Memory B cell (primary cell): ENCODE measurements around the gene FNDC3B.

Experiments
- ATAC-seq: fragments of 150-1000 bp; cut with Tn5 transposase; 2 replicates; pipeline ENCODE4 v1.10.0; 2021; ENCODE audit warnings: low read depth, mild to moderate bottlenecking, moderate library complexity
- DNase-seq, 2 donors: peaks; one replicate each; pipeline ENCODE4 v3.0.0; 2022; ENCODE audit warnings: low spot score in 2 of 2
- H3K27ac Mint-ChIP-seq: one replicate; pipeline ENCODE4 v1.8.0; 2022; ENCODE audit warnings: mild to moderate bottlenecking, moderate library complexity, mixed read lengths
- H3K27me3 Mint-ChIP-seq: one replicate; pipeline ENCODE4 v1.8.0; 2022; ENCODE audit warnings: mixed read lengths
- H3K36me3 Mint-ChIP-seq: one replicate; pipeline ENCODE4 v1.8.0; 2022; ENCODE audit warnings: mild to moderate bottlenecking, mixed read lengths
- H3K4me1 Mint-ChIP-seq: one replicate; pipeline ENCODE4 v1.8.0; 2022; ENCODE audit warnings: mixed read lengths
- H3K4me3 Mint-ChIP-seq: one replicate; pipeline ENCODE4 v1.8.0; 2022; ENCODE audit warnings: mild to moderate bottlenecking, moderate library complexity, mixed read lengths
- H3K9me3 Mint-ChIP-seq: one replicate; pipeline ENCODE4 v1.8.0; 2022; ENCODE audit warnings: mixed read lengths

The FNDC3B gene

GRCh38 chr3:172309059-172309458 is 269.7 kb downstream of the FNDC3B start:
- H3K9me3 Mint-ChIP-seq = no peaks in the 10 kb centered on the region
- H3K4me1 Mint-ChIP-seq = no peaks in the 10 kb centered on the region
- DNase-seq = no peak
- H3K27me3 Mint-ChIP-seq = no peaks in the 10 kb centered on the region
- H3K36me3 Mint-ChIP-seq = peaks cover 11% of the 10 kb centered on the region
- ATAC-seq = no peak
- no peak overlapping the region for H3K4me3 Mint-ChIP-seq
- H3K27ac Mint-ChIP-seq = no peak overlapping the region

DNA sequence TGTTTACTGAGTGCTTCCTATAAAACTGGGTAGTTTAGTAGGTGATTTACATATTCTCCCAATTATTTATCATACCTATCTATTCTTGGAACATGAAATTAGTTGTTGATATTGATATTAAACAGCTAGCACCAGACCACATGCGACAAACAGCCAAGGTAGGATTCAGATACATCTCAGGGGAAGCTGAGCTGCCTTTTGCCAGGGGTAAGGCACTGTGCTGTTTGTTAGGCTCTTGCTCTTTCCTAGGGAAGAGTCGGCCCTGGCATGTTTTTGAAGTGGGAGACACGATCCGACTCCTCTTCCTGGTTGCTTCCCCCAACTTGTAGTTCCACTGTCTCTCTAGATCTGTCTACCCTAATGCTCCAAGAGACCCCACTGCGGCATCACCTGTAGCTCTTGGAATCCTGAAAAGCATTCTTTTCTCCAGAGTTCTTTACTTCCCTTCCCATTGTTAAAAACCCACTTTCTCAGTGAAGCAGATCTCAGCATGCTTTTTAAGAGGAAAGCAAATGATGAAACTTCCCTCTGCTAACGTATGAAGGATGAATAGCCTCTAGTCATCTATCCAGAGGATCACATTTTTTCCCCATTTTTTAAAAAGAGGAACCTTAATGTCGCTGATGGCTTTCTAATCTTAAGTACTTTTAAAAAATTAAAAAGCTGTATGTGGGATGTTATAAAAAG is 270.5 kb downstream of the FNDC3B start:
- Mint-ChIP-seq H3K36me3 (peaks cover 11% of the 10 kb centered on the region), H3K27ac (no peak overlapping the region), H3K4me1 (no peaks in the 10 kb centered on the region), H3K27me3 (no peaks in the 10 kb centered on the region), H3K9me3 (no peaks in the 10 kb centered on the region), H3K4me3 (no peak overlapping the region)
- DNase-seq (no peak), ATAC-seq (no peak)

GRCh38 chr3:172310428-172310760 is 271.0 kb downstream of the FNDC3B start:
- H3K4me3 Mint-ChIP-seq = no peak overlapping the region
- H3K9me3 Mint-ChIP-seq = no peaks in the 10 kb centered on the region
- H3K36me3 Mint-ChIP-seq = peaks cover 11% of the 10 kb centered on the region
- no peaks in the 10 kb centered on the region for H3K4me1 Mint-ChIP-seq
- H3K27me3 Mint-ChIP-seq = no peaks in the 10 kb centered on the region
- no peak overlapping the region for H3K27ac Mint-ChIP-seq
- DNase-seq (no peak), ATAC-seq (no peak)

GRCh38 chr3:172311217-172311616 is 271.8 kb downstream of the FNDC3B start:
- Mint-ChIP-seq H3K9me3 (no peaks in the 10 kb centered on the region), H3K27ac (no peak overlapping the region), H3K4me1 (no peaks in the 10 kb centered on the region), H3K36me3 (peaks cover 11% of the 10 kb centered on the region), H3K4me3 (no peak overlapping the region), H3K27me3 (no peaks in the 10 kb centered on the region)
- DNase-seq (no peak), ATAC-seq (no peak)

- Mint-ChIP-seq H3K27me3 (no peaks in the 10 kb centered on the region), H3K27ac (peak overlapping the region; percentile 45), H3K4me1 (no peaks in the 10 kb centered on the region), H3K9me3 (no peaks in the 10 kb centered on the region), H3K4me3 (no peak overlapping the region), H3K36me3 (peaks cover 11% of the 10 kb centered on the region)
- ATAC-seq (no peak), DNase-seq (no peak)
These were observed 272.6 kb downstream of the FNDC3B start for GRCh38 chr3:172312001-172312400.

GRCh38 chr3:172312711-172313110 is 273.3 kb downstream of the FNDC3B start:
- peaks cover 7% of the 10 kb centered on the region for H3K36me3 Mint-ChIP-seq
- DNase-seq (no peak), ATAC-seq (no peak)
- H3K27ac Mint-ChIP-seq = no peak overlapping the region
- H3K4me1 Mint-ChIP-seq = no peaks in the 10 kb centered on the region
- no peaks in the 10 kb centered on the region for H3K9me3 Mint-ChIP-seq
- no peaks in the 10 kb centered on the region for H3K27me3 Mint-ChIP-seq
- H3K4me3 Mint-ChIP-seq = no peak overlapping the region

DNA sequence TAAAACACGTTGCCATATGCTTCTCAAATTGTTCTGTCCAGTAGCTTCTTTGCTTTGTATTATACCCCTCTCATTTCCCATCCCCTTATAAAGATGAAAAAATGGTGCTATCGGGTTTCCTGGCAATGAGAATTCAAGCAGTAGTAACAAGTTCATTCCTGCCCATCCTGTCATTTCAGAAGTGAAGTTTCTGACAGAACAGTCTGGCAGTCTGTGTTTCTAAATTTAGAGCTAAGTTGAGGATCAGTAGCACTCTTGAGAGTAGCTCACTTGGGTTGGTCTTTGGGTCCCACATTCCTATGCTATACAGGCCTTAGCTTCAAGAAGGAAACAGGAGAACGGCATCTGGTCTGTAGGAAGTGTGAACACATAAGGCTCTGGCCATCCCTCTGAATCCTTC is 274.3 kb downstream of the FNDC3B start:
- Mint-ChIP-seq H3K9me3 (no peaks in the 10 kb centered on the region), H3K27me3 (no peaks in the 10 kb centered on the region), H3K4me3 (no peak overlapping the region), H3K4me1 (no peaks in the 10 kb centered on the region), H3K27ac (no peak overlapping the region), H3K36me3 (peaks cover 7% of the 10 kb centered on the region)
- no peak for DNase-seq
- ATAC-seq = no peak

GRCh38 chr3:172314591-172315160 is 275.3 kb downstream of the FNDC3B start:
- Mint-ChIP-seq H3K4me1 (no peaks in the 10 kb centered on the region), H3K27me3 (no peaks in the 10 kb centered on the region), H3K36me3 (peaks cover 7% of the 10 kb centered on the region), H3K9me3 (no peaks in the 10 kb centered on the region), H3K27ac (no peak overlapping the region), H3K4me3 (no peak overlapping the region)
- no peak for DNase-seq
- ATAC-seq = no peak

- no peak for DNase-seq
- no peak overlapping the region for H3K27ac Mint-ChIP-seq
- H3K27me3 Mint-ChIP-seq = no peaks in the 10 kb centered on the region
- peaks cover 2% of the 10 kb centered on the region for H3K4me1 Mint-ChIP-seq
- H3K9me3 Mint-ChIP-seq = no peaks in the 10 kb centered on the region
- no peak for ATAC-seq
- peaks cover 3% of the 10 kb centered on the region for H3K36me3 Mint-ChIP-seq
- no peak overlapping the region for H3K4me3 Mint-ChIP-seq
These were observed 276.2 kb downstream of the FNDC3B start for GRCh38 chr3:172315401-172316091.

DNA sequence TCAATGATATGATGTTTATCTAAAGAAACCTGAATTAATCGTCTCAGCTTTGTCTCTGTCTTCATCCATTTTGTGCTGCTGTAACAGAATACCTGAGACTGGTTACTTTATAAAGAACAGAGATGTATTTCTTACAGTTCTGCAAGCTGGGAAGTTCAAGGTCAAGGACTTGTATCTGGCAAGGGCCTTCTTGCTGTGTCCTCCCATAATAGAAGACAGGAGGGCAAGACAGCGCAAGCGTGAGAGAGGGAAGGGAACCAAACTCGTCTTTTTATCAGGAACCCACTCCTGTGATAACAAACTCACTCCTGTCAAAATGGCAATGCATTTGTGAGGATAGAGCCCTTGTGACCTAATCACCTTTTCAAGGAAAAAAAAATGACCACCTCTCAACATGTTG is 277.4 kb downstream of the FNDC3B start:
- Mint-ChIP-seq H3K27me3 (no peaks in the 10 kb centered on the region), H3K4me3 (no peak overlapping the region), H3K4me1 (peaks cover 2% of the 10 kb centered on the region), H3K27ac (no peak overlapping the region), H3K36me3 (no peaks in the 10 kb centered on the region), H3K9me3 (no peaks in the 10 kb centered on the region)
- no peak for ATAC-seq
- no peak for DNase-seq

GRCh38 chr3:172317481-172317880 is 278.1 kb downstream of the FNDC3B start:
- H3K36me3 Mint-ChIP-seq = no peaks in the 10 kb centered on the region
- H3K4me1 Mint-ChIP-seq = peaks cover 2% of the 10 kb centered on the region
- no peak overlapping the region for H3K27ac Mint-ChIP-seq

GRCh38 chr3:172317984-172318383 is 278.6 kb downstream of the FNDC3B start:
- Mint-ChIP-seq H3K27me3 (no peaks in the 10 kb centered on the region), H3K27ac (no peak overlapping the region), H3K9me3 (no peaks in the 10 kb centered on the region), H3K4me3 (no peak overlapping the region), H3K4me1 (peaks cover 2% of the 10 kb centered on the region), H3K36me3 (no peaks in the 10 kb centered on the region)
- DNase-seq (no peak), ATAC-seq (no peak)

More at GRCh38 chr3:172317481-172317880, 278.1 kb downstream of the FNDC3B start:
- H3K9me3 Mint-ChIP-seq = no peaks in the 10 kb centered on the region
- ATAC-seq (no peak), DNase-seq (no peak)
- no peaks in the 10 kb centered on the region for H3K27me3 Mint-ChIP-seq
- H3K4me3 Mint-ChIP-seq = no peak overlapping the region

GRCh38 chr3:172319595-172319994 is 280.2 kb downstream of the FNDC3B start:
- H3K27me3 Mint-ChIP-seq = no peaks in the 10 kb centered on the region
- no peaks in the 10 kb centered on the region for H3K9me3 Mint-ChIP-seq
- H3K4me1 Mint-ChIP-seq = peaks cover 2% of the 10 kb centered on the region
- no peak for DNase-seq
- no peak overlapping the region for H3K27ac Mint-ChIP-seq
- H3K36me3 Mint-ChIP-seq = no peaks in the 10 kb centered on the region
- ATAC-seq = no peak
- H3K4me3 Mint-ChIP-seq = no peak overlapping the region

DNA sequence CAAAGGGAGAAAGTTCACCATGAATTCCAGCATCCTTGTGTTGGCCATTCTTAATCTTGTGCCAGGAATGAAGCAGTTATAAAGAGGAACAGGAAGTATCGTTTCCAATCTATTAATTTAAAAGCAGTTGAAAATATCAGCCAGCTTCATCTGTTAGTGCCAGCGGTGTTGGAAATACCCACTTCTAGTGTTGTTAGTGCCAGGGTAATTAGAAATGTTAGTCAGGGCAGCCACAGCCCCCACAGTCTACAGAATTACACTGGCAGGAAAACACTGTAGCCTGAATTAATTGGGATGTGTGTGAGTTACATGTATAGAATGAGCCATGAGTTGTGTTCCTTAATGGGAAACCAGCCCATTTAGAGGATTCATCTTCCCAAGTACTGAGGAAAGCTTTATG is 281.1 kb downstream of the FNDC3B start:
- H3K27ac Mint-ChIP-seq = no peak overlapping the region
- no peaks in the 10 kb centered on the region for H3K27me3 Mint-ChIP-seq
- no peak overlapping the region for H3K4me3 Mint-ChIP-seq
- no peak for DNase-seq
- H3K4me1 Mint-ChIP-seq = peaks cover 2% of the 10 kb centered on the region
- ATAC-seq = no peak
- H3K36me3 Mint-ChIP-seq = no peaks in the 10 kb centered on the region
- H3K9me3 Mint-ChIP-seq = no peaks in the 10 kb centered on the region

GRCh38 chr3:172321035-172321434 is 281.7 kb downstream of the FNDC3B start:
- no peaks in the 10 kb centered on the region for H3K36me3 Mint-ChIP-seq
- no peaks in the 10 kb centered on the region for H3K9me3 Mint-ChIP-seq
- ATAC-seq (no peak), DNase-seq (no peak)
- no peak overlapping the region for H3K4me3 Mint-ChIP-seq
- H3K4me1 Mint-ChIP-seq = peaks cover 2% of the 10 kb centered on the region
- no peaks in the 10 kb centered on the region for H3K27me3 Mint-ChIP-seq
- H3K27ac Mint-ChIP-seq = no peak overlapping the region
